Spleen (tissue), 11 donors: ENCODE measurements around the gene SP100. TPM values are rescaled to one million over a fixed set of nuclear protein-coding genes. Genes with fewer than 3 reads are reported as not detected.

Experiments
- DNase-seq: peaks from one replicate; pipeline ENCODE4 v3.0.0-alpha.2; 2020
- H3K27ac ChIP-seq, 8 donors: fragments of 200-600 bp; sonication (generic) in 7 of 8; 1 replicate in 4 of 8; 2 replicates in 4 of 8; pipeline versions ENCODE4 v1.5.0 to v1.8.0; 2016 to 2021; ENCODE audit warnings: inconsistent platforms in 4 of 8, mild to moderate bottlenecking in 4 of 8, moderate library complexity in 1 of 8
- H3K27me3 ChIP-seq, 7 donors: fragments of 200-600 bp; sonication (generic) in 6 of 7; replicated peaks in 1 of 7; 1 replicate in 4 of 7; 2 replicates in 3 of 7; pipeline versions ENCODE4 v1.5.0 to v1.8.0; 2016 to 2021; ENCODE audit warnings: inconsistent platforms in 3 of 7, mild to moderate bottlenecking in 1 of 7
- H3K36me3 ChIP-seq, 6 donors: fragments of 200-600 bp; sonication (generic) in 5 of 6; 1 replicate in 4 of 6; 2 replicates in 2 of 6; pipeline versions ENCODE4 v1.5.0 to v1.8.0; 2016 to 2021; ENCODE audit warnings: inconsistent platforms in 2 of 6
- H3K4me1 ChIP-seq, 6 donors: fragments of 200-600 bp; sonication (generic) in 5 of 6; 1 replicate in 3 of 6; 2 replicates in 3 of 6; pipeline versions ENCODE4 v1.5.0 to v1.8.0; 2016 to 2021; ENCODE audit warnings: inconsistent platforms in 3 of 6
- H3K4me3 ChIP-seq, 8 donors: fragments of 200-600 bp; sonication (generic) in 7 of 8; 1 replicate in 4 of 8; 2 replicates in 4 of 8; pipeline versions ENCODE4 v1.5.0 to v1.8.0; 2016 to 2021; ENCODE audit warnings: inconsistent platforms in 4 of 8, mild to moderate bottlenecking in 4 of 8, moderate library complexity in 2 of 8
- H3K9me3 ChIP-seq, 8 donors: fragments of 200-600 bp; sonication (generic) in 7 of 8; 1 replicate in 4 of 8; 2 replicates in 4 of 8; pipeline versions ENCODE4 v1.5.0 to v1.8.0; 2016 to 2021; ENCODE audit warnings: inconsistent platforms in 4 of 8
- POLR2A ChIP-seq, 3 donors: fragments of 450-650 bp; IDR thresholded peaks; one replicate each; pipeline ENCODE4 v1.5.1; 2017; ENCODE audit warnings: antibody characterized with exemption in 3 of 3, mild to moderate bottlenecking in 1 of 3
- POLR2AphosphoS5 ChIP-seq, 3 donors: sonication (generic); formaldehyde crosslinking; IDR thresholded peaks; one replicate each; pipeline ENCODE4 v1.5.1; 2017; ENCODE audit warnings: antibody characterized with exemption in 3 of 3
- WGBS, 5 donors: extraction: QIAGEN DNeasy Blood & Tissue Kit in 3 of 5; methylation state at CpG; one replicate each; pipeline versions ENCODE4 v1.1.5 to v1.1.7; 2013 to 2018; 5-methylcytosine and 5-hydroxymethylcytosine counted together
- intact Hi-C: fragments of 100-400 bp; cut with DNase I; formaldehyde crosslinking; loops from one replicate; pipeline ENCODE4 v1.15.0; 2023; ENCODE audit warnings: low total_unique reads
- polyA plus RNA-seq, 3 donors: library from polyadenylated mRNA; stranded (reverse); fragments of 200-250 nt; gene quantifications; one replicate each; pipeline ENCODE4 v1.2.1, GENCODE V29; 2013
- total RNA-seq, 7 donors: library from RNA; depleted of rRNA in 3 of 7; stranded (reverse); fragments of >200 nt in 3 of 7; fragmentation: NEBNext Ultra II Directional in 4 of 7; extraction: Animal tissue kit (Norgen Biotek cat#: 25700) in 4 of 7; gene quantifications; one replicate each; pipeline versions ENCODE4 v1.1.0 to v1.2.1, GENCODE V29; 2016 to 2021
- TF ChIP-seq, protein P1 (sequence below), 11 experiments: fragments of 200-600 bp in 7 of 11; fragments of 450-650 bp in 4 of 11; sonication (generic) in 4 of 11; IDR thresholded peaks in 8 of 11; conservative IDR thresholded peaks in 3 of 11; 1 replicate in 7 of 11; 2 replicates in 4 of 11; pipeline versions ENCODE4 v1.4.0 to v1.8.0; 2016 to 2021; ENCODE audit warnings: antibody characterized with exemption in 11 of 11, inconsistent platforms in 4 of 11, mild to moderate bottlenecking in 1 of 11
- donor health status: healthy with polysubstance abuse.
- donor health status: DM: no; HTN: no; CAD: no; lungs with moderate emphysema.
- donor health status: DM: no; HTN: no; CAD: no.
- donor health status: Bipolar disorder and iron deficiency.
- donor health status: healthy.
- donor health status: DM: no; HTN: no; CAD: no.
- donor health status: DM: yes; HTN: yes; CAD: no.

Gene SP100
- total and polyA plus RNA-seq, 10 donors = 97.5 to 327 (median 260) TPM

- TF ChIP-seq POLR2A (IDR thresholded peaks at IDR 0.05) (no peak), POLR2AphosphoS5 (IDR thresholded peaks at IDR 0.05) (peak in 1 of 3 donors; percentile 10)
- TF ChIP-seq, protein P1, sequence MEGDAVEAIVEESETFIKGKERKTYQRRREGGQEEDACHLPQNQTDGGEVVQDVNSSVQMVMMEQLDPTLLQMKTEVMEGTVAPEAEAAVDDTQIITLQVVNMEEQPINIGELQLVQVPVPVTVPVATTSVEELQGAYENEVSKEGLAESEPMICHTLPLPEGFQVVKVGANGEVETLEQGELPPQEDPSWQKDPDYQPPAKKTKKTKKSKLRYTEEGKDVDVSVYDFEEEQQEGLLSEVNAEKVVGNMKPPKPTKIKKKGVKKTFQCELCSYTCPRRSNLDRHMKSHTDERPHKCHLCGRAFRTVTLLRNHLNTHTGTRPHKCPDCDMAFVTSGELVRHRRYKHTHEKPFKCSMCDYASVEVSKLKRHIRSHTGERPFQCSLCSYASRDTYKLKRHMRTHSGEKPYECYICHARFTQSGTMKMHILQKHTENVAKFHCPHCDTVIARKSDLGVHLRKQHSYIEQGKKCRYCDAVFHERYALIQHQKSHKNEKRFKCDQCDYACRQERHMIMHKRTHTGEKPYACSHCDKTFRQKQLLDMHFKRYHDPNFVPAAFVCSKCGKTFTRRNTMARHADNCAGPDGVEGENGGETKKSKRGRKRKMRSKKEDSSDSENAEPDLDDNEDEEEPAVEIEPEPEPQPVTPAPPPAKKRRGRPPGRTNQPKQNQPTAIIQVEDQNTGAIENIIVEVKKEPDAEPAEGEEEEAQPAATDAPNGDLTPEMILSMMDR (IDR thresholded peaks at IDR 0.05 in 8 of 11, conservative IDR thresholded peaks at IDR 0.05 in 3 of 11) = no peak
- Histone ChIP-seq H3K36me3 (no peaks in the 10 kb centered on the region), H3K4me3 (no peak overlapping the region), H3K9me3 (peaks cover 0 to 34% (median 17%) of the 10 kb centered on the region in 8 donors), H3K27ac (peak overlapping the region in 1 of 8 donors; percentile 24), H3K4me1 (peaks cover 0 to 23% (median 5%) of the 10 kb centered on the region in 6 donors), H3K27me3 (no peaks in the 10 kb centered on the region)
- intact Hi-C loops = no loop called here
- 69 to 78% (median 73%) methylated on average over 9 of the region's 9 CpGs for WGBS, 5 donors
- no peak for DNase-seq
Measured at GRCh38 chr2:230575642-230576324, 159.8 kb downstream of the SP100 start.

GRCh38 chr2:230577114-230577513 is 161.1 kb downstream of the SP100 start:
- no peak for DNase-seq
- Histone ChIP-seq H3K27me3 (no peaks in the 10 kb centered on the region), H3K36me3 (no peaks in the 10 kb centered on the region), H3K4me1 (peaks cover 0 to 23% (median 5%) of the 10 kb centered on the region in 6 donors), H3K27ac (no peak overlapping the region), H3K9me3 (peaks cover 0 to 25% (median 12%) of the 10 kb centered on the region in 8 donors), H3K4me3 (no peak overlapping the region)
- no peak for TF ChIP-seq POLR2AphosphoS5 (IDR thresholded peaks at IDR 0.05)
- TF ChIP-seq, protein P1 (IDR thresholded peaks at IDR 0.05 in 8 of 11, conservative IDR thresholded peaks at IDR 0.05 in 3 of 11) = no peak
- no peak for TF ChIP-seq POLR2A (IDR thresholded peaks at IDR 0.05)
- intact Hi-C loops = no loop called here
- 67 to 78% (median 73%) methylated on average over 6 of the region's 6 CpGs for WGBS, 5 donors

DNA sequence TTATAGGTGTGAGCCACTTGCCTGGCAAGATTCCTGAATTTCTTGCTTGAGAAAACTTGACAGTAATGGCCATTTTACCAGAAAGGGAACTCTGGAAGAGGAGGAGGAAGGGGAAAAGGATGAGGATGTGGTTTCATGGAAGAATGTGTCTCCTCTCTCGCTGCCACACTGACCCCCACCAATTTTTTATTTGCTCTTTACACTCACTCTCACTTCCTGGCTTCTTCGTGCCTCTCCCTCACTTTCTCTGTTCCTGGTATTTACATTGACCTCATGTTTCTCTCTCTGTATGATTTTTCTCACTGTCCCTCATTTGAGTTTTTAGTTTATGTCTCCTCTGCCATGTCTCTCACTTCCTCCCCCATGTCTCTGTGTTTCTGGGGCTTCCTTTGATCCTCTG is 162.1 kb downstream of the SP100 start:
- TF ChIP-seq POLR2AphosphoS5 (IDR thresholded peaks at IDR 0.05) (no peak), POLR2A (IDR thresholded peaks at IDR 0.05) (no peak)
- TF ChIP-seq, protein P1 (IDR thresholded peaks at IDR 0.05 in 8 of 11, conservative IDR thresholded peaks at IDR 0.05 in 3 of 11) = no peak
- Histone ChIP-seq H3K4me1 (peaks cover 0 to 31% (median 7%) of the 10 kb centered on the region in 6 donors), H3K27me3 (no peaks in the 10 kb centered on the region), H3K36me3 (no peaks in the 10 kb centered on the region), H3K9me3 (peaks cover 0 to 21% (median 11%) of the 10 kb centered on the region in 8 donors), H3K27ac (no peak overlapping the region), H3K4me3 (no peak overlapping the region)
- DNase-seq = no peak
- 2 to 11% (median 6%) methylated on average over 2 of the region's 2 CpGs for WGBS, 5 donors
- intact Hi-C loops = no loop called here

GRCh38 chr2:230582851-230583283 is 166.9 kb downstream of the SP100 start:
- no peaks in the 10 kb centered on the region for H3K36me3 ChIP-seq
- TF ChIP-seq, protein P1 (IDR thresholded peaks at IDR 0.05 in 8 of 11, conservative IDR thresholded peaks at IDR 0.05 in 3 of 11) = no peak
- no peak for TF ChIP-seq POLR2A (IDR thresholded peaks at IDR 0.05)
- TF ChIP-seq POLR2AphosphoS5 (IDR thresholded peaks at IDR 0.05) = no peak
- no peak for DNase-seq
- peaks cover 0 to 29% (median 6%) of the 10 kb centered on the region in 6 donors for H3K4me1 ChIP-seq
- no peaks in the 10 kb centered on the region for H3K9me3 ChIP-seq
- intact Hi-C loops = no loop called here
- no peaks in the 10 kb centered on the region for H3K27me3 ChIP-seq
- peak overlapping the region in 3 of 8 donors; percentile 26 to 54 (median 32) for H3K27ac ChIP-seq
- 45 to 70% (median 58%) methylated on average over 5 of the region's 5 CpGs for WGBS, 5 donors
- no peak overlapping the region for H3K4me3 ChIP-seq
